ENCODE results near the gene POU6F2.

GRCh38 chr7:39304178-39304577 is 326.5 kb downstream of the POU6F2 start:
- TF ChIP-seq EZH2phosphoT487 (IDR thresholded peaks at IDR 0.05; ENCODE audit: insufficient read depth, low read depth) (no peak), EZH2 (IDR thresholded peaks at IDR 0.05; ENCODE audit: insufficient read depth, poor library complexity, severe bottlenecking) (no peak)
